ENCODE measurements around the gene PRDX5. TPM values are rescaled to one million over a fixed set of nuclear protein-coding genes. Genes with fewer than 3 reads are reported as not detected.

Gene PRDX5
- 103 TPM for total RNA-seq

- peak; percentile 89 to 97 (median 95) for DNase-seq (ENCODE audit: low read depth in 2 of 3, low spot score in 2 of 3)
Measured at GRCh38 chr11:64317961-64318765, at the start of gene PRDX5. TSS of gene PRDX5 (plus strand) at chr11:64318121. CDS start at chr11:64318216, 95 bp downstream.

GRCh38 chr11:64268893-64269539 is 48.9 kb upstream of the PRDX5 start:
- no peak for DNase-seq (ENCODE audit: low read depth in 2 of 3, low spot score in 2 of 3)

GRCh38 chr11:64269540-64270220 is 48.2 kb upstream of the PRDX5 start:
- peak; percentile 91 to 98 (median 97) for DNase-seq (ENCODE audit: low read depth in 2 of 3, low spot score in 2 of 3)

GRCh38 chr11:64275031-64275800 is 42.7 kb upstream of the PRDX5 start:
- DNase-seq (ENCODE audit: low read depth in 2 of 3, low spot score in 2 of 3), result no peak

GRCh38 chr11:64275841-64276240 is 42.1 kb upstream of the PRDX5 start:
- DNase-seq (ENCODE audit: low read depth in 2 of 3, low spot score in 2 of 3), result no peak

- no peak for DNase-seq (ENCODE audit: low read depth in 2 of 3, low spot score in 2 of 3)
Measured at GRCh38 chr11:64276653-64277431, 41.1 kb upstream of the PRDX5 start.

GRCh38 chr11:64278576-64279190 is 39.2 kb upstream of the PRDX5 start:
- no peak for DNase-seq (ENCODE audit: low read depth in 2 of 3, low spot score in 2 of 3)

- no peak for DNase-seq (ENCODE audit: low read depth in 2 of 3, low spot score in 2 of 3)
Measured at GRCh38 chr11:64281957-64282770, 35.8 kb upstream of the PRDX5 start.

GRCh38 chr11:64283092-64283491 is 34.8 kb upstream of the PRDX5 start:
- no peak for DNase-seq (ENCODE audit: low read depth in 2 of 3, low spot score in 2 of 3)

- peak; percentile 72 to 93 (median 88) for DNase-seq (ENCODE audit: low read depth in 2 of 3, low spot score in 2 of 3)
Measured at GRCh38 chr11:64284048-64284961, 33.6 kb upstream of the PRDX5 start, which contains the start of gene BAD. TSS of gene BAD (minus strand) at chr11:64284665. CDS start at chr11:64284368, 297 bp downstream.

- DNase-seq (ENCODE audit: low read depth in 2 of 3, low spot score in 2 of 3), result peak; percentile 89 to 92 (median 90)
Measured at GRCh38 chr11:64284962-64285884, 32.7 kb upstream of the PRDX5 start, which contains the start of gene GPR137. TSS of gene GPR137 (plus strand) at chr11:64285848. CDS start at chr11:64286525, 677 bp downstream.

- DNase-seq (ENCODE audit: low read depth in 2 of 3, low spot score in 2 of 3), result peak in 2 of 3 donors; percentile 45 to 50
Measured at GRCh38 chr11:64285885-64286800, 31.8 kb upstream of the PRDX5 start.

- no peak for DNase-seq (ENCODE audit: low read depth in 2 of 3, low spot score in 2 of 3)
Measured at GRCh38 chr11:64286801-64287159, 31.1 kb upstream of the PRDX5 start.

GRCh38 chr11:64287676-64288352 is 30.1 kb upstream of the PRDX5 start:
- DNase-seq (ENCODE audit: low read depth in 2 of 3, low spot score in 2 of 3), result no peak

GRCh38 chr11:64288353-64288750 is 29.6 kb upstream of the PRDX5 start:
- no peak for DNase-seq (ENCODE audit: low read depth in 2 of 3, low spot score in 2 of 3)
